ENCODE measurements around the gene TASOR2.

GRCh38 chr10:5666841-5667630 is 17.6 kb upstream of the TASOR2 start:
- no peak for TF ChIP-seq POLR2A (IDR thresholded peaks at IDR 0.05; ENCODE audit: low read length)
- TF ChIP-seq GATA1 (IDR thresholded peaks at IDR 0.05; ENCODE audit: low read depth, low read length), result no peak

All from erythroblast (primary cell).